ENCODE measurements around the gene DLG5.

Gene DLG5

DNA sequence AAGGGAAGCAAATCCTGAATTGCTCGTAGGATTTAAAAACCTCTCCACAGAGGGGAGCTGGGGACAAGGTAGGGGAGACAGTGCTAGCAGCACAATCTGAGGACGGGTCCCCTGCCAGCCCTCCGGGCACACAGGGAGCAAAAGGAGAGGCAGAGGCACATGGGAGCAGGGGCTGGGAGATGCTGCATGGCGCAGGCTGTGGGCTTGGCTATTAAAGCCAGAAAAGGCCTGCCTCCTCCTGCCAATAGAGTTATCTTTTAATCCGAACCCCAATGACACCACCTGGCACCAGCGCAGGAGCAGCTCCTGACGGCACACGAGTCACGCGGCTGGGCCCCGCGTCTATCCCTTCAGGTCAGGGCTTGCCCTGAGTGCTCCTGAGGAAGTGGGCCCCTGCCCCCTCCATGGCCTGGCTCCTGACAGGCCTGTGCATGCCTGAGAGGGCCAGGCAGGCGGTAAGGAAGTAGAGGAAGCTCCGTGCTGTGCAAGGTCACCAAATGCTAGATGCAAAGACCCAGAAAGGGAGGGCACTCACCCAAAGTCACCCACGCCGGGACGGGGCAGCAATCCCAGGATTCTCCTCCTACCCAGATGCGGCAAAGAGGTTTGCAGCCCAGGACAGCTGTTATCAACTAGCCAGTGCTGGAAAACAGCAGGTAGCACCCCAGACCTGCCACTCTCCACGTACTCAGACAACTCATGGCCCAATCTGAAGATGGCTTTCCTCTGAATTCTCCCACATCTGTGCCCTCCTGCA is 28.1 kb downstream of the DLG5 start:
- TF ChIP-seq GATA1 (IDR thresholded peaks at IDR 0.05; ENCODE audit: low read depth, low read length) (no peak), POLR2A (IDR thresholded peaks at IDR 0.05; ENCODE audit: low read length) (no peak)
- no peak for DNase-seq

DNA sequence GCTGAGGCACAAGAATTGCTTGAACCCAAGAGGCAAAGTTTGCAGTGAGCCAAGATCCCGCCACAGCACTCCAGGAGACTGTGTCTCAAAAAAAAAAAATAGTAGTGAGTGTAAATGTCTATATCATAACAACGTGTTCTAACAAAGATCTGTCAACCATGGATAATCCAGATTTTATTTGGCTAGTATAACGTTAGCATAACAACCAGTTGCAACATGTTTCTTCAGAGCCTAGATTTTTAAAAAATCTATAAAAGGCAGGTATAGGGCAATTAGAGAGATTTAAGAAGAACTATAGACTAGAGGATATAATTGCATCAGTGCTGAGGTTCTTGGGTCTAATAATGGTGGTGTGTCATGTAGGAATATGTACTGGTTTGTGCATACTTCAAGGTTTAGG is 30.5 kb downstream of the DLG5 start:
- TF ChIP-seq GATA1 (IDR thresholded peaks at IDR 0.05; ENCODE audit: low read depth, low read length): no peak
- no peak for TF ChIP-seq POLR2A (IDR thresholded peaks at IDR 0.05; ENCODE audit: low read length)
- DNase-seq: no peak

DNA sequence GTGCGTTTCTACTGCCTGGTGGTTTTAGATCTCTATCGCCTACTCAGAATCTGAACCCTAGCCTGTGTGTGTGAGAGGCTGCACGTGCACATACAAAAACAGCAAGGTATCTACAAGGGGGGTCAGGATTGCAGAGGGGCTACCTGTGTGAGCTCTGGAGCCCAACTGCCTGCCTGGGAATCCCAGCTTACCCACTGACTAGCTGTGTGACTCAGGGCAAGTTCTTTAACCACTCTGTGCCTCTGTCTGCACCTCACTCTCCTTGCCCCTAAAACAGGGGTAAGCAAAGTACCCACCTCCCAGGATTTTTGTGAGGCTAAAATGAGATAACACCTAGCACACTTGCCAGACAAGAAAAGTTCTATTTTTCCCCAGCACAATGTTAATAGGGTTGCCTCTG is 32.5 kb downstream of the DLG5 start:
- DNase-seq: no peak
- TF ChIP-seq POLR2A (IDR thresholded peaks at IDR 0.05; ENCODE audit: low read length): no peak
- no peak for TF ChIP-seq GATA1 (IDR thresholded peaks at IDR 0.05; ENCODE audit: low read depth, low read length)

DNA sequence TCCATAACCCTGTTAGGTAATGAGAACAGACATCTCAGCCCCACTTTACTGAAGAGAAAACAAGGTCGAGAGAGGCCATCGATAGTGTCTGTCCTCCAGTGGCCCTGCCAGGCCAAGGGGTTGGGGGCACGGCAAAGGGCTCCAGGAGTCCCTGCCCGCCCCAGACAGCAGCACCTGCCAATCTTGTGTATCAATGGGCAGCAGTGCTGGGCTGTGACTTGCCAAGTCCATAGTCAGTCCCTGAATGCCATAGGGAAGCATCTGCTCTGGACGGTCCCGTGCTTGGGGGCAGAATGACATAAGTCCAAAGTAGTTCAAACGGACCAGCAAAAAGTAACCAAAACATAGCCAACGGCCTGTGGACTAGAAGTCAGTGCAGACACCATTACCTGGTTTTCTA is 33.2 kb downstream of the DLG5 start:
- DNase-seq: no peak
- TF ChIP-seq GATA1 (IDR thresholded peaks at IDR 0.05; ENCODE audit: low read depth, low read length): no peak
- no peak for TF ChIP-seq POLR2A (IDR thresholded peaks at IDR 0.05; ENCODE audit: low read length)

DNA sequence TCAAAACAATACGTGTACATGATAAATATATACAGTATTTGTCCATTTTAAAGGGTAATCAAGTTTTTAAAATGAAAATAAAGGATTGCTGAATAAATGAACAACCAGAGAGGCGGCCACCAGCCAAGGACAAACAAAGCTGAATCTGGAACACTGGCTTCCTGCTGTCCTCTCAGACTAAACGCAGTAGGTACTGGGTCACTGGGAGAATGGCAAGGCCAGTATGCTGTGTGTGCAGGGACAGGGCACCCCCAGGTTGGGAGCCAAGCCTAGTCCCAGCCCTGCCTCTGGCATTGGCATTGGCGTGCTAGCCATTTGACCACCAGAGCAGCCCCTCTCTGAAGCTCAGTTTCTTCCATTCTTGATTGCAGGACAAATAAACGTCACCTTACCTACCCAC is 33.8 kb downstream of the DLG5 start:
- TF ChIP-seq GATA1 (IDR thresholded peaks at IDR 0.05; ENCODE audit: low read depth, low read length): no peak
- no peak for TF ChIP-seq POLR2A (IDR thresholded peaks at IDR 0.05; ENCODE audit: low read length)

DNA sequence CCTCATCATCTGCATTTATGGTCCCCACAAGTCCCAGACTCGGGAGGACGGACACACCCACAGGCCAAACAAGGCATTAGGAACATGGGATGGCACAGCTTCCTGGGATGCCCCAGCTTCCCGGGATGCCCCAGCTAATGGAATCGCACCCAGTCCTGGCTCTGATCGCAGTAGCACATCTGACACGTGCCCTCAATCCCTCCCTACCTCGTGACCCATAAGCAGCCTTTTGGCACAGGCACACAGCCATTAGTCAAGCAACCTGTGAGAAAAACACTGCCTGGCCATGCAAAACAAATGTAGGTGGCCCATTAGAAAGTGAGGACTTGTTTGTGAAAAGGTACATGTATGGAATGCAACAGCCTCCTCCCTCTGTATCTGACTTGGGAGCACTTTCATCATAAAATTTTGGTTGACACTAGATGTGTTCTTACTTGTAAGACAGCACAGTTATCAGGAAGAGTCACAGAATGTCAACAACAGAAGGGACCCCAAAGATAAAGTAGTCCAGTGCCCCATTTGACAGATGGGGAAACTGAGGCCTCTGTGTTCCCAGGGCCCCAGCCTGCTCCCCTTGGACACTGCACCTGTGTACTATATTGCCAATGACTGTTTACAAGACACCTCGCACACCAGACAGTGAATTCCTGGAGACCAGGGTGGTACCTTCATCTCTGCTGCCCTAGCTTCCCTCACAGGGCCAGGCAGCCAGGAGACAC is 34.4 kb downstream of the DLG5 start:
- DNase-seq: no peak
- TF ChIP-seq GATA1 (IDR thresholded peaks at IDR 0.05; ENCODE audit: low read depth, low read length) (no peak), POLR2A (IDR thresholded peaks at IDR 0.05; ENCODE audit: low read length) (no peak)

More for the DNA sequence above, 33.8 kb downstream of the DLG5 start:
- no peak for DNase-seq

DNA sequence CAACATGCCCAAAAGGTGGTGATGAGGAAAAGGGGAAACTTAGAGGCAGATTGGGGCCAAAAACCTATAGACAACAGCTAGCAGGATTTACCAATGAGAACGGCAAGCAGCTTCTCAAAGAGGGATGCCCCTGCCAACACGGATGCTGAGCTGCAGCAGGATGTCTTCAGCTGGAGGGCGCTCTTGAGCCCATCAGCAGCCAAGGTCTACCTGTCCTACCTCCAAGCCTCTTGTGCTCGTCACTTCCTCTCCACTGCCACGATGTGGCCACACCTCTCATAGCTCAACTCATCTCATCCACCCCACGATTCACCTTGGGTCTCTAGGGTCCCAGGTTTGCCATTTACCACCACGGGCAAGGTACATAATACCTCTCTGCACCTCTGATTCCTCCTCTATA is 36.5 kb downstream of the DLG5 start:
- DNase-seq: peak in 1 of 2 experiments; percentile 42
- TF ChIP-seq POLR2A (IDR thresholded peaks at IDR 0.05; ENCODE audit: low read length) (no peak), GATA1 (IDR thresholded peaks at IDR 0.05; ENCODE audit: low read depth, low read length) (no peak)

DNA sequence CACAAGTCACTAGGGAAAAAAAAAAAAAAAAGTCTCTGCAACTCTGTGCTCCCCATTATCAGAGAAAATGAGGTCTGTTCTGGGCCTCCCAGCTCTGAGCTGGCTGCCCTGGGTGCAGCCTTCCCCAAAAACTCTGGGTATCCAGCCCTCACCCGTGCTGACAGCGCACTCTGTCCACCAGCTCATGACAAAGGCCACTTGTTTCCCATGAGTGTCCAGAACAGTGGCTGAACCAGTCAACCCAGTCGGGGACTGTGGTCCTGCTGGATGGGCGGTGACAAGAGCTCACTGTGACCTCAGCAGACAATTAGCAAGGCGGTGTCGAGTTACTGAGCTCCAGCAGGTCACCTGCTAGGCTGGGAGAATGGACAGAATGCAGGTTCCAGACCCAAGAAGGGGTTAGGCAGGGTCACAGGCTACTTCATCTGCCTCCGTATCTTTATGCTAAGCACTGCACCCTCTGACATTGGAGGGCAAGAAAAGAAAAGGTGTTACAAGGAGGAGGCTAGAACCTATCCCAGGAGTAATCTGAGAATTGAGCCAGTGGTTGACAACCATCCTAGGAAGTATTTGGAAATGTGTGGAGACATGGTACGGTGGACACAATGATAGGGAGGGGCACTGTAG is 37.2 kb downstream of the DLG5 start:
- no peak for DNase-seq
- TF ChIP-seq POLR2A (IDR thresholded peaks at IDR 0.05; ENCODE audit: low read length): no peak
- no peak for TF ChIP-seq GATA1 (IDR thresholded peaks at IDR 0.05; ENCODE audit: low read depth, low read length)

DNA sequence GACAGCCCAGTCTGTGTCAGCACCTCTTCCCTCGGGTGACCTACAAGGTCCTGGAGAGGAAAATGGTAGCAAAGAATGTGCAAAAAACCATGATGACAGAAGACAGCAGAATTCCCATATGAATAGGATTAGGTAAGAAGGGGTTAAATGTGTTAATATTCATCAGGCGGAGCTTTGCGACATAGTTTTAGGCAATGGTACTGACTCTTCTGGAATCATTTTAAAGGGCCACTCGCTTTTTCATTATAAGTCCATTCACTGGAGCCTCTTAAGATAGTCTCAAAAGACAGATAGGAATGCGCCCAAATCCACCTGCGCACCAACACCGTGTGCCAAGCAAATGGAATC is 38.2 kb downstream of the DLG5 start:
- no peak for DNase-seq
- TF ChIP-seq POLR2A (IDR thresholded peaks at IDR 0.05; ENCODE audit: low read length) (no peak), GATA1 (IDR thresholded peaks at IDR 0.05; ENCODE audit: low read depth, low read length) (no peak)

DNA sequence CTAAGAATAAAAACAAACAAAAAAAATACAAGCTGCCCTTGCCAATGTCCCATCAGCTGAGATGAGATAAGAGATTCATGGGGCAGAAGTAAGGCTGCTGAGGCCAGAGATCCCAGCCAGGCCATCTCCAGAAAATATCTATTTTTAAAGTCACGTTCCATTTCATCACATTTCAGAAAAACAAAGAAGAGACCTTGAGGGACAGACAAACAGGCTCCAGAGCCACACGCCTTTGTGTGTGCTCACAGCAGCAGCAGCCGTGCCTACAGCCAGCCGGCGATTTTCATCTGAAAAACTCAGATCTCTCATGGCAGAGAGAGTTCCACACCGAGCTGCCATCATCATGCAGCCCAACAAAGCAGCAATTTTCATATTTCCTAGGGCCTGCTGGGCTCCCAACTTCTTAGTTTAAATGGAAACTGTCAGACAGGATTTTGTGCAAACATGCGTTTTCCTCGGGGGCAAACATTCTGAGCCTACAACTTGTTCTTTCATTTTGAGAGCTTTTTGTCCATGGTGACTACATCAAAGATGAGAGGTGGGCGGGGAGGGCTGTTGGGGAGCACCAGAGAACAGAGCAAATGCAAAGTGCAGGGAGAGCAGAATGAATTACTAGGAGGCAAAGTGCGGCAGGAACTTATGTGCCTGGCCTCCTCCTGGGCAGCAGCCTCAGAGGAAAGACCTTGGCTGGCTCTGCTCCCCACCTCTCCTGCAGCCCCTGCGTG is 38.8 kb downstream of the DLG5 start:
- DNase-seq: peak in 1 of 2 experiments; percentile 25
- TF ChIP-seq GATA1 (IDR thresholded peaks at IDR 0.05; ENCODE audit: low read depth, low read length) (no peak), POLR2A (IDR thresholded peaks at IDR 0.05; ENCODE audit: low read length) (no peak)

DNA sequence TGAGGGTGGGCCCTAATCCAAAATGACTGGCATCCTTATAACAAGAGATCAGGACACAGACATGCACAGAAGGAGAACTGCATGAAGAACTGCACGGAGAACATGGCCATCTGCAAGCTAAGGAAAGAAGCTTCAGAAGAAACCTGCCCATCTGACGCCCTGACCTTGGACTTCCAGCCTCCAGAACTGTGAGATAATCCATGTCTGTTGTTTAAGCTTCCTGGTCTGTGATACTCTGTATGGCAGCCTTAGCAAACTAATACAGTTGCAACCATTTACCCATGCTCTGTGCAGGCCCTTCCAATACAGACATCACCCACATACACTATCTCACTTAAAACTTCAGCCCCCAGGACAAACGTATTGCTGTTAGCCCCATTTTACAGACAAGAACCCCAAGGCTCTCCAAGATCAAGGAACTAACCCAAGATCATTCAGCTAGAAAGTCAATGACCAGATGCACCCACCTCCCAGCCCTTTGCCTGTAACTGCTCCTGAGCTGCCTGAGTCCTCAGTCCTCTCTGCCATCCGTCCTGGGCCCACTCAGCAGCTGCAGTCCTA is 39.7 kb downstream of the DLG5 start:
- no peak for DNase-seq
- TF ChIP-seq GATA1 (IDR thresholded peaks at IDR 0.05; ENCODE audit: low read depth, low read length): no peak
- no peak for TF ChIP-seq POLR2A (IDR thresholded peaks at IDR 0.05; ENCODE audit: low read length)

DNA sequence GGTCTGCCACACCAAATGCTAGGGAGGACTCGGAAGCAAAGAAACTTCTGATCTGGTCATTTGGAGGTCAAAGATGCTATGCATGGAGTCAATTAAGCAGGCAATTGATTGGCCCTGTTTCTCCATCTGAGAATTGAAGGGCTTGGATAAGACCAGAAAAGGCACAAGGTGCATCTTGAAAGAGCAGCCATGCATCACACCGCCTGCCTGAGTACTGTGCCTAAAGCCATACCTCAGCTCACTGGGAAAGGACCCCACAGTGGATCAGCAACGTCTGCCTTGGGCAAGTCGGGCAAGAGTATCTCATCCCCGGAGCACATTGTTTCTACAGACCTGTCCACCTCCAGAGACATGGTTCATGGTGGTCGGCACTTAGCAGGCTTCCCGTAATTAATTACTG is 42.4 kb downstream of the DLG5 start:
- TF ChIP-seq GATA1 (IDR thresholded peaks at IDR 0.05; ENCODE audit: low read depth, low read length) (no peak), POLR2A (IDR thresholded peaks at IDR 0.05; ENCODE audit: low read length) (no peak)
- no peak for DNase-seq

DNA sequence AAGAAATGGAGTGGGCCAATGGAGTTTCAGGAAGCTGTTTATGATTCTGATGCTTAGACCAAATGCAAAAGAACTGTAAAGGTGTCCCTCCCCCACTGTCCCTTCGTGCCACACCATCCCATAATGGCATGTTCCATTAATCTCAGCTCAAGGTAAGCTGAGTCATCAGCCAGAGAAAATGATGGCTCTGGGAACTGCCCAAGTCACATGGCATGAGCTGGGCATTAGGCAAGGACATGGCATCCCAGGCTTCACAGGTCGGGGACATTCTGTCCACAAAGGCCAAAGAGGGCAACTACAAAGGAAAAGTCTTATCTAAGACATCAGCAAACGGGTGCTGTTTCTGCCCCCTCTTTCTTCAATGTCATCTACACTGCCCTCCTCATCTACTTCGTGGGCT is 44.9 kb downstream of the DLG5 start:
- DNase-seq: no peak
- TF ChIP-seq POLR2A (IDR thresholded peaks at IDR 0.05; ENCODE audit: low read length): no peak
- no peak for TF ChIP-seq GATA1 (IDR thresholded peaks at IDR 0.05; ENCODE audit: low read depth, low read length)

DNA sequence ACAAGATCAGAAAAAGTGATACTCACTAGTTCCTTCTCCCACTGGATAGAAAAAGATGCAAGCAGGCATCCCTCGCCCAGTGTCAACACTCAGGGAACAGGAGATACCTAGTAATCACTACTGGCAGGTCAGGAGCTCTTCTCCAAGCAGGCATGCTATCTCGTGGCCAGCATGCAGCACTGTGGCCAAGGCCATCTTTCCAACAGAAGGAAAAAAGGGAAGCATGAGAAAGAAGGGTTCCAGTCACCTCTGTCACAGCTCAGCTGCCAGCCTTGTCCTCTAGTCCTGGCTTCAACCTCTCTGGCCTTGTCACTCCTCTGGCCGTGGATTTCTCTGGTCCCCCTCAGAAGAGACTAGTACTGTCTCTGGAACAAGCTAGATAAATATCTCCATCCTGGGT is 45.3 kb downstream of the DLG5 start:
- TF ChIP-seq POLR2A (IDR thresholded peaks at IDR 0.05; ENCODE audit: low read length) (no peak), GATA1 (IDR thresholded peaks at IDR 0.05; ENCODE audit: low read depth, low read length) (no peak)
- DNase-seq: no peak

All from erythroblast (primary cell).